GM10248 (cell line): ENCODE results near the gene DISC1.

ENCODE experiments used
- CTCF ChIA-PET: fragments of 300-600 bp; sonication (Branson Sonifier 250); formaldehyde crosslinking; extraction: SDS; loops from one replicate; lab custom pipeline; 2021; ENCODE audit warnings: antibody characterized with exemption; lab: Yijun Ruan, JAX
- POLR2A ChIA-PET: fragments of 350-650 bp; sonication (Branson Sonifier 250); formaldehyde crosslinking; extraction: SDS; loops from one replicate; lab custom pipeline; 2020; ENCODE audit warnings: antibody characterized with exemption; lab: Yijun Ruan, JAX
- DNase-seq: peaks from one replicate; pipeline ENCODE4 v3.0.0; 2012; ENCODE audit errors: extremely low spot score
- CTCF ChIP-seq: IDR thresholded peaks from 2 replicates; pipeline ENCODE4 v1.5.1; 2012; ENCODE audit warnings: mild to moderate bottlenecking, low read depth; ENCODE audit errors: extremely low read depth, missing control alignments, control extremely low read depth

The DISC1 gene

DNA sequence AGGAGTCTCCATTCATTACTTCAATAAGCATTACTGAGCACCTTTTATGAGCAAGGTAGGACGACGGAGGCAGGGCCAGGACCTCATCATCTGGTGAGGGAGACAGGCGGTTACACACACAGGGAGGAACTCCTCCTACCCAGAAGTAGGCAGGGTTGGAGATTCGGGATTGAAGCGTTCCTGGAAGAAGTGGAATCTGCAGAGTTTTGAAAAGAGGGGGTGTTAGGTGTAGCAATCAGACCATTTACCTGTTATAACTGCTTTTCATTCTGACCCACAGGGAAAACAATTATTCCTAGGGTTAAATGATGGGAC is 392.4 kb downstream of the DISC1 start:
- no peak for DNase-seq
- POLR2A ChIA-PET, result no interaction called here
- TF ChIP-seq CTCF, result no peak
- CTCF ChIA-PET, result no interaction called here

GRCh38 chr1:232020352-232020751 is 393.8 kb downstream of the DISC1 start:
- DNase-seq, result no peak
- ChIA-PET CTCF (no interaction called here), POLR2A (no interaction called here)
- TF ChIP-seq CTCF, result no peak

DNA sequence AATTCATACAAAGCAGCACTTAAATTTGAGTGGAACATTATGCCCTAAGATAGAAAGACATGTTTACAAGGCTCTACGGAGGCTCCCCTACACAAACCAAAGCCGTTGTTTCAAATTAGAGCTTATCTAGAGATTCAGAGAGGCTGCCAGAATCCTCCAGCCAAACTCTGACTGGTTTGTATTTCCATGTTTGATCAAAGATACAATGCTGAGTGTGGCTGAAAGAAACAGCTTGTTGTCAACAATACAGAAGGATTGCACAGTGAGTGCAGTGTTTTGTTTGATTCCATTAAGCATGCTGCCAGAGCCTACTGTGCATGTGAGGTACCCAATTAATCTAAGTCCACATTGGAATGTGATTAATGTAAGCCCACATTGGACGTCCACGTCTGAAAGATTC is 402.7 kb downstream of the DISC1 start:
- no peak for DNase-seq
- TF ChIP-seq CTCF, result no peak
- ChIA-PET POLR2A (no interaction called here), CTCF (no interaction called here)

GRCh38 chr1:232031156-232031555 is 404.6 kb downstream of the DISC1 start:
- DNase-seq, result no peak
- TF ChIP-seq CTCF, result no peak
- ChIA-PET CTCF (no interaction called here), POLR2A (no interaction called here)

DNA sequence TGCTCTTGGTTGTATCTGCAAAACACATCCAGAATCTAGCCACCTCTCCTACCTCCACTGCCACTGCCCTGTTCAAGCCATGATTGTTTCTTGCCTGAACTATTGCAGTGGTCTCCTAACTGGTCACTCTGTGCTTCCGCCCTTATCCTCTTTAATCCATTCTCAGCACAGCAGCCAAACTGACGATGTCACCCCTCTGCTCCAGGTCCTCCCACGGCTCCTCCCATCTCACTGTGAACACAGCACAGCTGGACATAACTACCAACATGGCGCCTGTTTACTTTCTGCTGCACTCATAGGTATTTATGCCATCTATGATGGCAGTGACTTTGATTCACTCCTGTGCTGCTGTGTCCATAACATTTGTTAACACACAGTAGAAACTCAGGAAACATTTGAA is 406.7 kb downstream of the DISC1 start:
- ChIA-PET CTCF (no interaction called here), POLR2A (no interaction called here)
- no peak for DNase-seq
- TF ChIP-seq CTCF, result no peak

DNA sequence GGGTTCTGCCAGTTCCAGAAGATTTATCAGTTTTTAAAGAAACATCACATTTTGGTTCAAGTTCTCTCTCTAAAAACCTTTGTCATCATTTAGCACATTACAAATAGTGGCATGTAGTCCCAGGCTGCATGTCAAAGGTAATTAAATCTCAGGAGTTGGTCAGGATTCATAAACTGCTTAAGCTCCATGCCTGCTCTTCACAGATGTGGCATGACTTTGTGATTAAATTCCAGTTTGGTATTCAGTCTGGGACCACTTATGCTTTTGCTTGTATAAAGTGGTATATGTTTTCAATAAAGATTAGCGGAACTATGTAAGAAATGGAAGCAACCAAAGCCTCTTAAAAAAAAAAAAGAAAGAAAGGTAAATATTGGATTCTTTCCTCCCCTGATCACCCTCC is 408.0 kb downstream of the DISC1 start:
- DNase-seq, result no peak
- ChIA-PET CTCF (interaction anchor here (0.6 kb wide), 1 partner anchor 18 kb away, joined by 3 read pairs; no protein-coding TSS in a partner anchor), POLR2A (no interaction called here)
- TF ChIP-seq CTCF, result no peak
